Stomach smooth muscle (tissue), 2 donors: ENCODE results near the gene CDK14.

ENCODE experiments used
- H3K27ac ChIP-seq: one replicate; pipeline ENCODE4 v1.7.0; 2013; ENCODE audit warnings: mild to moderate bottlenecking, low read length, inconsistent platforms
- H3K27me3 ChIP-seq, 2 donors: one replicate each; pipeline ENCODE4 v1.7.0; 2013; ENCODE audit warnings: low read length in 2 of 2; ENCODE audit not compliant: insufficient read depth in 2 of 2, control insufficient read depth in 1 of 2
- H3K36me3 ChIP-seq, 2 donors: one replicate each; pipeline ENCODE4 v1.7.0; 2013; ENCODE audit warnings: low read length in 2 of 2; ENCODE audit not compliant: control insufficient read depth in 2 of 2, insufficient read depth in 2 of 2
- H3K4me1 ChIP-seq: one replicate; pipeline ENCODE4 v1.7.0; 2013; ENCODE audit warnings: low read length; ENCODE audit not compliant: control insufficient read depth, insufficient read depth
- H3K4me3 ChIP-seq, 2 donors: one replicate each; pipeline ENCODE4 v1.7.0; 2013; ENCODE audit warnings: low read length in 2 of 2
- H3K9ac ChIP-seq, 2 donors: one replicate each; pipeline ENCODE4 v1.7.0; 2013; ENCODE audit warnings: low read length in 2 of 2, mild to moderate bottlenecking in 1 of 2
- H3K9me3 ChIP-seq, 2 donors: one replicate each; pipeline ENCODE4 v1.7.0; 2013; ENCODE audit warnings: low read length in 2 of 2; ENCODE audit not compliant: control insufficient read depth in 2 of 2
- donor health status: healthy.
- donor health status: Pancreatic carcinoma.

Gene CDK14

DNA sequence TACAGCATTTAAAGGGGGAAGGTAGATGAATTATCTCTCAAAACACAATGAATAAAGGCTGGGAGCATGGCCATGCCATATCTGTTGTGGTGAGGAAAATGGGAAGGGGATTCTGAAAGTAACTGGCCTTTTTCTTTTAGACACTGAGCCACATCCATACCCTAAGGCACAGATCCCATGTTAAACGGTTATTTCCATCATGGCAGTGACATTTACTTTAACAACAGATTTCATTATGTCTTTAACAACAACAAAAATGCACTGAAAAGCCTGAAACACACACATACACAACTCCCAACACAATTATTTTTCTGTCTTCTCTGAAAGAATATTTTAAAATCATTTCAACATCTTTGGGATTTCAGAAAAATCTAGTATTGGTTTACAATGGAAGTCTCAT, 492.0 kb downstream of the CDK14 start:
- H3K36me3 ChIP-seq = no peaks in the 10 kb centered on the region
- no peak overlapping the region for H3K9ac ChIP-seq
- H3K4me1 ChIP-seq = peaks cover under 1% of the 10 kb centered on the region
- no peaks in the 10 kb centered on the region for H3K27me3 ChIP-seq
- H3K9me3 ChIP-seq = no peaks in the 10 kb centered on the region
- no peak overlapping the region for H3K4me3 ChIP-seq
- no peak overlapping the region for H3K27ac ChIP-seq

DNA sequence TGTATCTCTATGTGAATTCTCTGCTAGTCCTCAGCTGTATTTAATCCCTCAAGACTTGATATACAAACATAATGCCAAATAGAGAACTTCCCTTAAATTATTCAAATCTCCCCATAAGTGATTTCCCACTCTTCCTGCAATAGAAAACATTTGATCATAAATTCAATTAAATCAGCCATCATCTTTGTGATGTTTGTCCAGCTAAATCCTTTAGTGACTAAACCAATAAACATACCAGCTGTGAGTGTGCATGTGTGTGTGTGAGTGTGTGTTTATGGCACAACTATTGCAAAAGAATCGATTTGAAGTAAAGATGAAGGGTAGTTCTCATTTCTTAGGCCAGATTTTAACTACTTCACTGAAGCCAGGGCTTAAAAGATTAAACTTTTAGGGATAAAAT, 492.6 kb downstream of the CDK14 start:
- H3K9me3 ChIP-seq = no peaks in the 10 kb centered on the region
- no peak overlapping the region for H3K9ac ChIP-seq
- H3K27ac ChIP-seq = no peak overlapping the region
- no peaks in the 10 kb centered on the region for H3K27me3 ChIP-seq
- no peaks in the 10 kb centered on the region for H3K4me1 ChIP-seq
- no peaks in the 10 kb centered on the region for H3K36me3 ChIP-seq
- H3K4me3 ChIP-seq = no peak overlapping the region

DNA sequence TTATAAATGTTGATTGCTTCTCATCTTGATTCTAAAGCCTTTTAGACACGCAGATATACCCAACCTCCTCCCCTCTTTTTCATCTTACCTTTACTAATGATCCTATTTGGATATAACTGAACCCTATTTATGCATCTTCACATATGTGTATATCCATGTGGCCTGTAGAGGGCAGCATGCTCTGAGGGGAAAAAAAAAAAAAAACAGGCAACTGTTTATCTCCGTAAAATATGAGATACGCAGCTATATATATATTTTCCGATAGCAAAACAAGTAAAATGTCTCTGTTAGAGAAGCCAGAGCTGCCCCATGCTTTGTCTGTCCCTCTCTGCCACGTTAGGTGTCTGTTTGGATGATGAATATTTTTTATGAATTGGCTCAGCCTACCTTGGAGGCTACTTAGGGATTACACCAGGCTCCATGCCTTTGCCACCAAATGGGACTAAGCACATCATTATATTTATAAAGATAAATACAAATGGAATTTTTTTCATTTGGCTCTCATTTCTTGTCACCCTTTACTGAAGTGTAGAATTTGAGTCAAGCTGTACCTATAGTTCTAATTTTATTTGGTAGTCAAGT, 493.4 kb downstream of the CDK14 start:
- no peaks in the 10 kb centered on the region for H3K4me1 ChIP-seq
- peak overlapping the region; percentile 50 to 66 for H3K4me3 ChIP-seq
- H3K27ac ChIP-seq = no peak overlapping the region
- H3K9me3 ChIP-seq = no peaks in the 10 kb centered on the region
- no peaks in the 10 kb centered on the region for H3K36me3 ChIP-seq
- peak overlapping the region in 1 of 2 donors; percentile 58 for H3K9ac ChIP-seq
- H3K27me3 ChIP-seq = no peaks in the 10 kb centered on the region

DNA sequence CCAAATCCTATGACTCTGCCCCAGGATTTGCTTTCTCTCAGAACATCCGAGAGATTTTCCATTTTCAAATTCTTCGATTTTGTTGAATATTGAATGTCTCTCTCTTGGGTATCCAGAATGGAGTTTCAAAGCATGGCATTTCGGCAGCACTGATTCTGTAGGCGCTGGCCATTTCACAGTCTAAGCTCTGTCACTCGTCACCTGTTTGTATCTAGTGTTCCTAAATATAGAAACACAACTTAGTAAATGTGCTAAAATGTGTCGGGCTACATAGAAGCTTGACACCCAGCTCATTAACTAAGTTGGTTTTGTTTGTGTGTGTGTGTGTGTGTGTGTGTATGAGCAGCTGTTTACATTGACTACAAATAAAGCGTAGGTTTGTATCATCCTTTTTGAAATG, 494.6 kb downstream of the CDK14 start:
- Histone ChIP-seq H3K27me3 (no peaks in the 10 kb centered on the region), H3K4me3 (no peak overlapping the region), H3K27ac (no peak overlapping the region), H3K9ac (no peak overlapping the region), H3K9me3 (no peaks in the 10 kb centered on the region), H3K36me3 (no peaks in the 10 kb centered on the region), H3K4me1 (no peaks in the 10 kb centered on the region)

DNA sequence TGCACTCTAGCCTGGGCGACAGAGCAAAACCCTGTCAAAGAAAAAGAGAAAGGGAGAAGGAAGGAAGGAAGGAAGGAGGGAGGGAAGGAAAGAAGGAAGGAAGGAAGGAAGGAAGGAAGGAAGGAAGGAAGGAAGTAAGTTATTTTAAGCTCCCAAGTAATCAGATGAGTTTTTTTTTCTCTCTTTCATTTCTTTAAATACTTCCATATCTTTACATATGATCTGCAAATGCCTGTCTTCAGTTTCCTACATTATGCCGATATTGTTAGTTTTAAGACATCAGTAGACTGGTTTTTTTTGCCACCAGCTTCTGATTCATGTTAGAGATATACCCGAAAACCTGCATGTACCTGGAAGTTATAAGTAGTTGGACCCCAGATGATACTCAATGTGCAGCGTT, 495.5 kb downstream of the CDK14 start:
- H3K27me3 ChIP-seq = no peaks in the 10 kb centered on the region
- H3K4me1 ChIP-seq = no peaks in the 10 kb centered on the region

DNA sequence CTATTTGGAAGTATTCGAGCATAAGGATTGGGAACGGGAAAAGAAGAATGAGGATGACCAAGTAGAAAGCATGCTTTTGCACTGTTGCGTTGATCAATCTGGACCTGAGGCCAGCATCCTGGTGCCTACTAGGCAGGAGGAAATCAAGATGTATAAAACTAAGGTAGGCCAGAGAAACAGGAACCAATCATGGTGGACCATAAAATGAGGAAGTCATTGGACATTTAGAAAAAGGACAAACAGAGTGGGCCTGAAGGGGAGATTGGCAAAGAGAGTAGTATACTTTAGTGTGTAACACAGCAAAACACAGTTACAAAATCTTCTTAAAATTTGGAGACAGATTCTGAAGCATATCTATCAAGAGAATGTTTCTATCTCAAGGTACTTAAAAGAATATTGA, 497.1 kb downstream of the CDK14 start:
- H3K36me3 ChIP-seq = no peaks in the 10 kb centered on the region
- no peak overlapping the region for H3K4me3 ChIP-seq
- H3K27ac ChIP-seq = no peak overlapping the region
- H3K4me1 ChIP-seq = no peaks in the 10 kb centered on the region
- H3K27me3 ChIP-seq = no peaks in the 10 kb centered on the region
- no peaks in the 10 kb centered on the region for H3K9me3 ChIP-seq
- no peak overlapping the region for H3K9ac ChIP-seq

More for the DNA sequence above, 495.5 kb downstream of the CDK14 start:
- Histone ChIP-seq H3K9me3 (no peaks in the 10 kb centered on the region), H3K9ac (no peak overlapping the region), H3K4me3 (no peak overlapping the region), H3K27ac (no peak overlapping the region), H3K36me3 (no peaks in the 10 kb centered on the region)

DNA sequence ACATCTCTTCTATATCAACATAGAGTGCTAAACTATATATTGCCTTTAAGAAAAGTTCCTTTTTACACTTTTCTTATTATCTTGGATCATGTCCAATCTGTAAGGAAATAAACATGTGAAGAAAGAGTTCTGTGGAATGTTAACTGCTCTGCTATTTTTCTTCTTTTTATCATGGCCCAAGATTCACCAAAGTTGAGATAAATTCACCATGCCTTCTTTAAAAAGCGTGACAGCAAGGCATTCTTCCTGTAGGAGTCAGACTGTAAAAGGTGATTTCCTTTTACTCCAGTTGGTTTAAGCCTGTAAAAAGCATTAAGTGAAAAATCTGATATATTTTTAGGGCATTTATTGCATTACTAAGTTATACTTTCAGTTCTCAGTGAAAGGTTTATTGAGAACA, 502.4 kb downstream of the CDK14 start:
- H3K4me3 ChIP-seq = no peak overlapping the region
- no peak overlapping the region for H3K27ac ChIP-seq
- H3K9me3 ChIP-seq = no peaks in the 10 kb centered on the region
- no peaks in the 10 kb centered on the region for H3K4me1 ChIP-seq
- no peaks in the 10 kb centered on the region for H3K36me3 ChIP-seq
- no peak overlapping the region for H3K9ac ChIP-seq
- H3K27me3 ChIP-seq = no peaks in the 10 kb centered on the region

DNA sequence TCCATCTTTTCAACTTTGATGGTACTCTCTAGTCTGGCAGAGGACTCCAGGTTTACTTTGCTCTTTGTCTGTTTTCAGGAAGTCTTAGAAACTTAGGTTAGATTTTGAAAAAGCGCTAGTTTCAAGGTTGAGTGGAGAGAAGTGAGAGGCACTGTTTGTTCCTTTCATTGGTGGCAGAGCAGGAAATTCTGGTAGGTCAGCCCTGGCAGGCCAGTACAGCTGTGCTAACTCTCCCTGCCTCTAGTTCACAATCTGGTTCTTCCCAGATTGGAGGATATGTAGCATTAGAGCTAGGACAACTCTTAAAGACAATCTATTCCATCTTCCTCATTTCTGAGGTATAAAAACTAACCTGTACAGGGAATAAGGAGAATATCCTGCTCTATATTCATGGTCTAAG, 507.2 kb downstream of the CDK14 start:
- H3K9me3 ChIP-seq = no peaks in the 10 kb centered on the region
- H3K9ac ChIP-seq = no peak overlapping the region
- H3K27ac ChIP-seq = no peak overlapping the region
- H3K27me3 ChIP-seq = no peaks in the 10 kb centered on the region
- no peaks in the 10 kb centered on the region for H3K36me3 ChIP-seq
- H3K4me1 ChIP-seq = no peaks in the 10 kb centered on the region
- H3K4me3 ChIP-seq = no peak overlapping the region

DNA sequence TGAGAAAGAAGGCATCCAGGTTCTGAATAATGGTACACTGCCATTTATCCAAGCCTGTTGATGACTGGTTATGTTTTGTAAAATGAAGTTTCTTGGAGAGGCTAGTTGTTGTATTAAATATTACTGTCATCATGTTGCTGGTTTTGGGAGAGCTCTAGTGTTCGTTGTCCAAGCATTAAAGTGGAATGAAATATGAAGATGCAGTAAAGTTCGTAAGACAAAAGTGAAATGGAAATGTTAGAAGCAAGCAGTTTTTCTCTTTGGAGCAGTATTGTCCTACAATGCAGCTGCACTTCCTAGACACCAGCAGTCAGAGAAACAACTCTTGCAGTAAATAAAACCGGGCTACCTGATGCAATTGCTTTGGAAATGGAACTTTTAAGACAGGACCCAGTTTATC, 511.3 kb downstream of the CDK14 start:
- Histone ChIP-seq H3K4me1 (no peaks in the 10 kb centered on the region), H3K9me3 (no peaks in the 10 kb centered on the region), H3K27me3 (no peaks in the 10 kb centered on the region), H3K4me3 (no peak overlapping the region), H3K9ac (no peak overlapping the region), H3K27ac (no peak overlapping the region), H3K36me3 (no peaks in the 10 kb centered on the region)

DNA sequence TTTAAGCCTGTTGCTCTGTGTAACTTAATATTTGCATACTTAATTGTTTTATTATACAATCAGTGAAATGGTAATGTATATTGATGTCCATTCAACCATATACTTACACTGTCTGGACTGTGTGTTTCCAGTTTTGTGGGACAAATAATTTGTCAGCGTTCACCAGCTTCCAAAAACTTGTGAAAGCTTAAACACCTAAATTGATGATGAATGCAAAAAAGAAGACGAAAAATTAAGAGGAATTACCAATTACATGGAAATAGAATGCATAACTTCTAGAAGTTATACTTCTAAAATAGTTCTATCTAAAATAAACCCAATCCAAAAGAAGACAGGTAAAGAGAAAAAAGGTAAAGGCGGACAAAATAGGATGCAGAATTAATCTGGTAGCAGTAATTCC, 513.1 kb downstream of the CDK14 start:
- no peaks in the 10 kb centered on the region for H3K9me3 ChIP-seq
- no peak overlapping the region for H3K4me3 ChIP-seq
- H3K4me1 ChIP-seq = no peaks in the 10 kb centered on the region
- no peak overlapping the region for H3K27ac ChIP-seq
- H3K27me3 ChIP-seq = no peaks in the 10 kb centered on the region
- H3K36me3 ChIP-seq = no peaks in the 10 kb centered on the region
- H3K9ac ChIP-seq = no peak overlapping the region

DNA sequence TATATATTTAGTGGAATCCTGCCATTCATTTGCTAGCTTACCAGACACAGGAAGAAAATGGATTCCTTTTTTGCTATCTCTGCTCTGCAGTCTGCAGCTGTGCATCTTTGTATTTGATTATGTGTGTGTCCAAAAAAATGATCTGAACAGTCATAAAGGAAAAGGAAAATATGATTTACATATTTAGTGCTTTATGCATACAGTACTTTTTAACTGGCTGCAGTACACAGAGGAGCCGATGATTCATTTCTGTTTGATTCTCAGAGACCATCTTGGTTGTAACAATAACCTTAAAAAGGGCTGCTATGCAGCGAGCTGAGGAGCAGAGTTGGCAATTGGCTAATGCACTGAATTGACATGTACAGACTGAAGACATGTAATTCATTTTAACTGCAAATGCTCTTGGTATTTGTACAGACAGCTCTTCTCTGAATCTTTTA, 516.8 kb downstream of the CDK14 start:
- Histone ChIP-seq H3K9ac (no peak overlapping the region), H3K9me3 (no peaks in the 10 kb centered on the region), H3K4me1 (no peaks in the 10 kb centered on the region), H3K27ac (no peak overlapping the region), H3K4me3 (no peak overlapping the region), H3K27me3 (no peaks in the 10 kb centered on the region), H3K36me3 (no peaks in the 10 kb centered on the region)
